GM19463 (cell line): ENCODE measurements around the gene F12.
A peak's percentile ranks its signal among the peaks of the same experiment; 100 is the strongest.
"Not testable (repeated sequence)": the region's sequence is repeated elsewhere in the genome, so short reads cannot be mapped to it uniquely, and the experiment has no call there.

Experiments used
- ATAC-seq: cut with Tn5 transposase; IDR thresholded peaks from one replicate; pipeline ENCODE4 v1.9.1; 2021; ENCODE audit warnings: mild to moderate bottlenecking, moderate library complexity; ENCODE audit not compliant: unreplicated experiment

The F12 gene

GRCh38 chr5:177432839-177433657, 23.7 kb upstream of the F12 start:
- no peak for ATAC-seq

- ATAC-seq = no peak
Measured at GRCh38 chr5:177432143-177432838, 22.9 kb upstream of the F12 start.

DNA sequence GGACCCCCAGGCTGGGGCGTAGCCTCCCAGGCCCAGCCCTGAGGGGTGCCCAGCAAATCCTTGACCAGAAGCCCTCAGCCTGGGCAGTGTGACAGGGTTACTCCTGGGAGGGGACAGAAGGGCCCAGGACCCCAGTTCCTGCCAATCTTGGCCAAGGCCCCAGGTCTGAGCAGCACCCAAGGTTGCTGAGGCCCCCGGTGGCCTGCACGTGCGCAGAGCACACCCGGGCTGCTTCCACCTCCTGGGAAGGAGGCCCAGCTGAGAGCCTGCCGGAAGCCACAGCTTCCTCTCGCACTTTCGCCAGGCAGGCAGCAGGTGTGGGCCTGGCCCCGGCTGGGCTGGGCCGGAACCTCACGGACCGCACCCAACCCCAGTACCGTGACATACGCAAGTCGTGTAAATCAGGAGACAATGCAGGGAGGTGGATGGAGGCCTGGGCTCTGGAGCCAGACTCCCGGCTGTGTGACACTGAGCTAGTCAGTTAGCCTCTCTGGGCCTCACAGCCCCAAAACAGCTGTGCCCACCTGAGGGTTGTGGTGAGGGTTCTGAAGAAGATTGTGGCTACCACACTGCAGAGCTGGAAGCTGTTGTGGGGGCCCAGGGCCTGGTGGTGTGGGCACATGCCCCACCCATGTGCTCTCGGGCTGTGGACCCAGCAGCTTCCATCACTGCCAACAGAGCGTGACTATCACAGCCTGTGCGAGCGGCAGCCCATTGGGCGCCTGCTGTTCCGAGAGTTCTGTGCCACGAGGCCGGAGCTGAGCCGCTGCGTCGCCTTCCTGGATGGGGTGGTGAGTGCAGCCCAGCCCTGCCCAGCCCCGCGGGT, 22.2 kb upstream of the F12 start:
- ATAC-seq = peak; percentile 43

DNA sequence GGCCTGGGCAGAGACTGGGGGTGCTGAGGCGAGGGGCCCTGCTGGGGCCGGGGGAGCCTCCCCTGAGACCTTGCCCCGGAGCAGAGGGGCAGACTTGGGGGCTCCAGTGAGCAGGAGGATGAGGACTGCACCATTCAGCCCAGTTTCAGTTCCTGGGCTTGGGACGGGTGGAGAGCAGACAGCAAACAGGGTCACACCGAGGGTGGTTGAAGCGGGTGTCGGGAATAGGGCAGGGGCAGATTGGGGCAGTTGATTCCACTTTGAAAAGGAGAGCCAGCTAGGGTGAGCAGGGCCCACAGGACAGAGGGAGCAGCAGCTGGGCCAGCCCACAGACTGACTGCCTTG, 21.6 kb upstream of the F12 start:
- ATAC-seq = no peak

DNA sequence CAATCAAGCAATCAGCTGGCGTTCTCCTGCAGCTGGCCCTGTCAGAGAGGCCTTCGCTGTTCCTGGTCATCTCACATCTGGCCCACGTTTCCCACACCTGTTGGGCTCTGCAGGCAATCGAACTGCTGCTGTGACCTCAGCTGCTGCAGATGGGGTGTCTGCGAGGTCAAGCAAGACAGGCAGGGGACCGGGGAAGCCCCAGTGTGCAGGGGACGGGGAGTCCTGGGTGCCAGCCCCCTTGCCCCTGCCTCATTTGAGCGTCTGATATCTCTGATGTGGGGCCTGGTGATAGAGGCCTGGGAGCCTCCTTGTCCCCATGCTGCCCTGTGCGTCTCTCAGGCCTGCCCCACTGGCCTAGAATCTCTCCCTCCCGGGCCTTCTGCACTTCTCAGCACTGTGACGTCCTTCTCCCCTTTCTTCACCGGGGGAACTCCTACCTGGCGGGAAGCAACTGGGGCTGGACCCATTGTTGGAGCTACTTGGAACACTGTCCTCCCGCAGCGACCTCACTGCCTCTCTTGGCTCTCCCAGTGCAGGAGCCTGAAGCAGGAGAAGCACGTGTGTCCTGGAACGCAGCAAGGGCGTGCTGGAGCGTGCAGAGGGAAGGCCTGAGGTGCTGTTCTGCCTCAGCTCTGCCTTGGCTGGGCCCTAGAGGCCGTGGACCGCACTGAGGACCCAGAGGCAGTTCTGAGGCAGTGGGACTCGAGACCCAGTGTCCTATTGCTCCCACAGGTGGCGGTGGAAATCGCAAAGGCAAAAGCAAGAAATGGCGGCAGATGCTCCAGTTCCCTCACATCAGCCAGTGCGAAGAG, 21.0 kb upstream of the F12 start:
- ATAC-seq = no peak

DNA sequence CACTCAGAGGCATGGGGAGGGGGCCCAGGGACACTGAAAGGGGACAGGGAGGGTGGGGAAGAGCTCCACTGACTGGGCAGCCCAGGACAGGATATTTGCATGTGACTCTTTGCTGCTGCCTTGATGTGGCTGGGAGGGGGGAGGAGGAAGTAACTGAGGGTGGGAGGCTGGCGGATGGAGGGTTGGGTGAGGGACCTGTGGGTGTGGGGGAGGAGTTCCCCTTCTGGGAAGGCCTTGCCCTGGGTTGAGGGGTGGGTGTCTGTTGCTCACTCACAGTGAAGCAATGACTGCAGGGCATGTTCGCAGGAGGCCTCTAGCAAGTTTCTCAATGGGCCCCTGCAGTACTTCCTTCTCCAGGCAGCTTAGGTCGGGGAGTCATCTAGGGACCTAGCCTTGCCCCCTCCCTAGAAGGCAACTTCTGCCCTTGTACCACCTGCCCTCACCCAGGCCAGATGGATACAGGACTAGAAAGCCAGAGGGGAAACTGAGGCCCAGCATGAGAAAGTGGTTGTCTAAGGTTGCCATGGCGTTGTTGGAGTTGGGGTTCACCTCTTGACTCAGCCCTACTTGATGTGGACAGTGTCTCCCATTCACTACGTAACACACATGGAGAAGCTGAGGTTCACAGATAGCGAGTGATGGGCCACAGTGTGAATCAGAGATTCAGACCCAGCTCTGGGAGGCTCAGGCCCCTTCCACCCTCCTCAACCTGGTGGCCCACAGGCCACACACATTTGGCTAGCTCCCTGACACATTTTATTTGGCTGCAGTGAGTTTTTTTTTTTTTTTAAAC, 20.1 kb upstream of the F12 start:
- no peak for ATAC-seq

DNA sequence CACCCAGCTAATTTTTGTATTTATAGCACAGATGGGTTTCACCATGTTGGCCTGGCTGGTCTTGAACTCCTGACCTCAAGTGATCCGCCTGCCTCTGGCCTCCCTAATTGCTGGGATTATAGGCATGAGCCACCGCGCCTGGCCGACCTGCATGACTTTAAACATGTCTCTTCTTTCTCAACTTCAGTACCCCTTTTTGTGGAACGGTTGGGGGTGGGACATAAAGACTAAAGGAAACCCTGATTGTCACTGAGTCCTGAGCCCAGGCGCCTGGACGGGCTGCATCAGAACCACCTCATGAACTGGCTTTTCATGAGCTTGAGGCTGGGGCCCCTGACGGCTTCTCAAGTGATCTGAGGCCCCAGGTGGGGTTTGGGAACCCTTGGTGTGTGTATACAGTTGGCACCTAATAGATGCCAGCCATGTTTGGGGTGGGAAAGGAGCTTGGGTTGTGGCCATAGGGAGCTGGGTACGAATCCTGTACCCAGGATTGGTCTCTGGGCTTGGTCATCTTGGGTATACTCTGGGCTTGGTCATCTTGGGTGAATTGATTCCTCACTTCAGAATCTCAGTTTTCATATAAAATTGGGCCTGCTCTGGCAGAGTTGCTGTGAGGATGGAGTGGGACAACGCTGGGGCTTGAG, 19.3 kb upstream of the F12 start:
- ATAC-seq = no peak

DNA sequence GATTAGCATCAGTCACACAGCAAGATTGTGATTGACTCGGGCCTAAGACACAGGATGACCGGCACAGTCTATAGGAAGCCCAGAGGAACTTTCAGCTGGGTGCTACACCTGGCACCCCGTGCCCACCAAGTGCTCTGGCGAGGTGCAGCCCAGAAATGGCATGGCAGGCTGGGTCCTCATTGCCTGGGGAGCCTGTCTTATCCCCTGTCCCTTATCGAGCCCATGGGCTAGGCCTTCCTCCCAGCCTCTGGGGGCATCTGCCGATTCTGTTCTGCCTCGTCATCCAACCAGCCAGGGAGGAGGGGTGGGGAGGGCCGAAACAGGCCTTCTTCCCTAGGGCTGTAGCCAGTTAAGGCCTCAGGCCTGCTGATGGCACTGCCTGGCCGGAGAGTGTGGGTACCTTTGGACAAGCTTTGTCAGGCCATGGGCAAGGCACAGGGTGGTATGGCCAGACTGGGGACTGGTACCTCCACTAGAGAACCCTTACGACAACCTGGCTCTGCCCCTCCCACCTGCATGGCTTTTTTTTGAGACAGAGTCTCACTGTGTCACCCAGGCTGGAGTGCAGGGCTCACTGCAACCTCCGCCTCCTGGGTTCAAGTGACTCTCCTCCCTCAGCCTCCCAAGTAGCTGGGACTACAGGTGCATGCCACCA, 18.7 kb upstream of the F12 start:
- no peak for ATAC-seq

GRCh38 chr5:177427211-177427822, 18.0 kb upstream of the F12 start:
- no peak for ATAC-seq

DNA sequence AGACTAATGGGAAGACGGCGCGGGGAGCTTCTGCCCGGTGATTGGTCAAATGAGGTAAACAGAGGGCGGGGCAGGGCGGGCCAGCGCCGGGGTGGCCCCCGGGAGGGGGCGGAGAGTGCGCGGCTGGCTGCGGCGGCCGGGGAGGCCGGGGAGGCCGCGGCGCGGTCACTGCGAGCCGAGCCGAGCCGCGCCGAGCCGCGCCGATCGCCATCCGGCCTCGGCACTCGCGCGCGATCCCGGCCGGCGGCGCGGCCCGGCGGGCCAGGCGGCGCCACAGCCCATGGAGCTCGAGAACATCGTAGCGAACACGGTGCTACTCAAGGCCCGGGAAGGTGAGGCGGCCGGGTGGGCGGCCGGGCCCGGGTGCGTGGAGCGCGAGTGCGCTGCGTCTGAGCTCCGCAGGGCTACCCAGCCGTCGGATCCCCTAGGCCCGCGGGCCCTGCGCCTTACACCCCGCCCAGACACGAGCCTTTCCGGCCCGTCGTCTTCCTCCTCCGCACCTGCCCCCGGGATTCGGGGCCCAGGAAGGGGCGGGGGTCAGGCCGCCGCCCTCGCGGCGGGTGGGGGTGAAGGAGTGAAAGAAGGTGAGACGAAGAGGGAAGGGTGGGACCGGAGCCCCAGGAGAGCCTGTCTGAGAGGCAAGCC, 17.3 kb upstream of the F12 start, which contains the start of gene GRK6:
TSS of gene GRK6 (plus strand) at position 111 of the 645 bp plus-strand sequence. CDS start at position 281, 170 bp downstream.
- peak; percentile 5 for ATAC-seq

DNA sequence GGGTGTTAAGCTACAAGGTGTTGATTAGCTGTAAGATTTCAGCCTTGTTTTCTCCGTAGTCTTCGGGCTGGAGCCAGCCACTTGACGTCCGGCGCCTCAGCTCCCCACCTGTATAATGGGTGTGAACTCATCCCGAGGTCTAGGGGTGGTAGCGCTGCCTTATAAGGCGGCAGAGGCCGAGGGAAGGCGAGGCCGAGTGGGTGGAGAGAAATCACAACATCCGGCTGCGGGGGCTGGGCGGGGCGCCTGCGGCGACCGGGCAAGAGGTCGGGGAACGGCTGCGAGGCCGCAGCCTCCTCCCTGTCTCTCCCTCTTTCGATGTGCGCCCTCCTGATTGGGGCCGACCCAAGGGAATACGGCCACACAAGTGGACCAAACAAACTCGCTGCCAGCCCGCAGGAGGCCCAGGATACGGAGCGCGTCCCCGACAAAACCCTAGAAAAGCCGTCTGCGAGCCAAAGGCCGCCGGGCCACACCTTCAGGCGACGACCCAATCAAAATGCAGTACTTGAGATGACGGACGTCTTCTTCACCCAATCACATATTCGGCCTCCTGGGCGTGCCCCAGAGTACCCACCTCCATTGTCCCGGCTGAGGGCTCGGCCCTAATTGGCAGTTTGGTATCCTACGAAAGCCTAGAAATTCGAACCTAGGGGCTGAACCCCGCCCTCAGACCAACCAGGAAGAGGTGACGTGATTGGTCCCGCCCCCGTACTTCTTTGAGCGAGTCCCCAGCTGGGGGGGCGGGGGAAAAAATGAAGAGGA, 16.6 kb upstream of the F12 start:
- peak; percentile 73 for ATAC-seq

- no peak for ATAC-seq
Measured at GRCh38 chr5:177425196-177425800, 15.9 kb upstream of the F12 start.

DNA sequence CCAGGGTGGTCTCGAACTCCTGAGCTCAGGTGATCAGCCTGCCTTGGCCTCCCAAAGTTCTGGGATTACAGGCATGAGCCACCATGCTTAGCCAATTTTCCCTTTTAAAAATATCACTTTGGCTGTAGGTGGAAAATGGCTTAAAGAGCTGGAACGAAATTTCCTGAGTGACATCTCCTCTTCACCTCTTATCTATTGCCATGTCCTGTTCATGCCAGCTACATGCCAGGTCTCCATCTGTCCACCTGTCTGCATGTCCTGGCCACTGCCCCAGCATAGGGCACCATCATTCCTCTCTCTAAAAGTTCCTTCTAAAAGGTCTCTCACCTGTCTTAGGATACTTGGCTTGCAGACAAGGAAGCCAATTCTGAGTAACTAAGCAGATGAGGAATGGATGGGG, 14.3 kb upstream of the F12 start:
- ATAC-seq = no peak

DNA sequence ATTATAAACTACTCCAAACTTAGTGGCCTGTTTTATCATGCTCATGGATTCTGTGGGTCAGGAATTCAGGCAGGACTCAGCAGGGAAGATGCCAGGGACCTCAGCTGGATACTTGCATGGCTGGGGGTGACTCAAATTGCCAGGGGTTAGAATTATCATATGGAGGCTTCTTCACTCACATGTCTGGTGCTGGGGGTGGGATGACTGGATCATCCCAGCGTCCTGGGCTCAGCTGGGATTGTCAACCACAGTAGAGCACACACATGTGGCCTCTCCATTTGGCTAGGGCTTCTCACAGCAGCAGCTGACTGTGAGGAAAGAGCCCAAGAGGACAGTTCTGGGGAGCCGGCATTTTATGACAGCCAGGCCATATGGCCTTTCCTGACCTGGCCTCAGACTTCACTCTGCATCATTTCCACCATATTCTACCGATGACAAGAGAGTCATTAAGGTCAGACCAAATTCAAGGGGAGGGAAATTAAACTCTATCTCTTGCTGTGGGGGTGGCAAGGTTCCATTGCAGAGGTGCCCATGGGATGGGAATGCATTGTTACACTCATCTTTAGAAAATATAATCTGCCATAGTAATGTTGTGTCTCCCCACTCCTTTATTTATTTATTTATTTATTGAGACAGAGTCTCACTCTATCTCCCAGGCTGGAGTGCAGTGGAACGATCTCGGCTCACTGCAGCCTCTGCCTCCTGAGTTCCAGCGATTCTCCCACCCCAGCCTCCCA, 11.9 kb upstream of the F12 start:
- no peak for ATAC-seq

DNA sequence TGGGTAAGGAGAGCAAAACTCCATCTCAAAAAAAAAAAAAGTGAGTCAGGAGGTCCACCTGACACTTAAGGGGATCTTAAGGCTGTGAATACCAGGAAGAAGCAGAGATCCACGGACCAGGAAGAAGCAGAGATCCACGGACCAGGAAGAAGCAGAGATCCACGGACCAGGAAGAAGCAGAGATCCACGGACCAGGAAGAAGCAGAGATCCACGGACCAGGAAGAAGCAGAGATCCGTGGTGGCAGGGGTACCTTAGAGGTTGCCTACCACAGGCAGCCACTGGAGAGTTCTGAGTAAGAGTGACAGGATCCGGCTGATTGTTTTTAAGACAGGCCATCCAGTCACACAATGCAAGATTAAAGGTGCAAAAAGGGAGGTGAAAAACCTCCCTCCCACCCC, 11.1 kb upstream of the F12 start:
- ATAC-seq = not testable (repeated sequence)

DNA sequence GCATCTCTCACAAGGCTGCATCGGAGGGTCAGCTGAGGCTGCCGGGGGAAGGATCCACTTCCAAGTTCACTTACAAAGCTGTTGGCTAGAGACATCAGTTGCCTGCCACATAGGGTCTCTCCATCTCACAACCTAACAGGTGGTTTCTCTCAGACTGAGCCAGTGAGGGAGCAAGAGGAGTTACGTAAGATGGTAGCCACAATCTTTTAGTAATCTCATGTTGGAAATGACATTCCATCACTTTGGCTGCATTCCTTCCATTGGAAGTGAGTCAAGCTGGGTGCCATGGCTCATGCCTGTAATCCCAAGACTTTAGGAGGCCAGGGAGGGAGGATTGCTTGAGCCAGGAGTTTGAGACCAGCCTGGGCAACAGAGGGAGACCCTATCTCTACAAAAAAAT, 9.7 kb upstream of the F12 start:
- ATAC-seq = no peak
